Adrenal gland (tissue), 5 donors: Measurements from ENCODE around the gene SPINT1.

Experiments used
- CTCF ChIP-seq, 6 experiments: fragments of 450-650 bp in 4 of 6; fragments of 200-600 bp in 2 of 6; sonication (generic) in 1 of 6; IDR thresholded peaks; 1 replicate in 5 of 6; 2 replicates in 1 of 6; pipeline versions ENCODE4 v1.5.1 to v1.8.0; 2016 to 2021; ENCODE audit warnings: antibody characterized with exemption in 6 of 6, mild to moderate bottlenecking in 2 of 6, moderate library complexity in 1 of 6
- POLR2A ChIP-seq, 2 donors: fragments of 450-650 bp; IDR thresholded peaks; one replicate each; pipeline ENCODE4 v1.6.1; 2017; ENCODE audit warnings: antibody characterized with exemption in 2 of 2, mild to moderate bottlenecking in 2 of 2, moderate library complexity in 1 of 2
- donor health status: DM: no; HTN: no; CAD: no.

GRCh38 chr15:40853241-40853890, 9.5 kb downstream of the SPINT1 start:
- no peak for TF ChIP-seq CTCF (IDR thresholded peaks at IDR 0.05)
- no peak for TF ChIP-seq POLR2A (IDR thresholded peaks at IDR 0.05)
